ENCODE data around the gene PDCD11. TPM values are rescaled to one million over a fixed set of nuclear protein-coding genes. Genes with fewer than 3 reads are reported as not detected.

Gene PDCD11
- total RNA-seq, 4 donors from 2014 or later: 11.6 to 42.1 (median 19.0) TPM

- H3K27me3 ChIP-seq: no peaks in the 10 kb centered on the region
- H3K9me3 ChIP-seq: no peaks in the 10 kb centered on the region
- no peak overlapping the region for H3K4me3 ChIP-seq
- DNase-seq: no peak
- no peak for TF ChIP-seq CTCF (IDR thresholded peaks at IDR 0.05)
- TF ChIP-seq POLR2A (IDR thresholded peaks at IDR 0.05): no peak
- H3K4me1 ChIP-seq: peaks cover 0 to 19% (median 2%) of the 10 kb centered on the region in 4 donors
- H3K36me3 ChIP-seq: peaks cover 0 to 48% (median 0%) of the 10 kb centered on the region in 3 donors
- H3K27ac ChIP-seq: no peak overlapping the region
Measured at GRCh38 chr10:103374263-103374662, 22.2 kb upstream of the PDCD11 start.

- TF ChIP-seq POLR2A (IDR thresholded peaks at IDR 0.05) (no peak), CTCF (IDR thresholded peaks at IDR 0.05) (no peak)
Measured at GRCh38 chr10:103382769-103383168, 13.7 kb upstream of the PDCD11 start.

GRCh38 chr10:103394180-103394579 lies 2.2 kb upstream of the PDCD11 start:
- Histone ChIP-seq H3K9me3 (no peaks in the 10 kb centered on the region), H3K36me3 (peaks cover 0 to 38% (median 0%) of the 10 kb centered on the region in 3 donors), H3K4me3 (no peak overlapping the region), H3K4me1 (peaks cover 0 to 27% (median 9%) of the 10 kb centered on the region in 4 donors), H3K27ac (no peak overlapping the region), H3K27me3 (no peaks in the 10 kb centered on the region)
- no peak for TF ChIP-seq POLR2A (IDR thresholded peaks at IDR 0.05)
- TF ChIP-seq CTCF (IDR thresholded peaks at IDR 0.05): no peak
- DNase-seq: no peak

More at GRCh38 chr10:103382769-103383168, 13.7 kb upstream of the PDCD11 start:
- Histone ChIP-seq H3K27ac (no peak overlapping the region), H3K36me3 (peaks cover 0 to 86% (median 3%) of the 10 kb centered on the region in 3 donors), H3K4me1 (no peaks in the 10 kb centered on the region), H3K4me3 (no peak overlapping the region), H3K9me3 (no peaks in the 10 kb centered on the region), H3K27me3 (no peaks in the 10 kb centered on the region)
- DNase-seq: no peak

- peaks cover 0 to 27% (median 9%) of the 10 kb centered on the region in 4 donors for H3K4me1 ChIP-seq
- peaks cover 0 to 38% (median 0%) of the 10 kb centered on the region in 3 donors for H3K36me3 ChIP-seq
- H3K4me3 ChIP-seq: peak overlapping the region; percentile 66 to 87 (median 74)
- TF ChIP-seq CTCF (IDR thresholded peaks at IDR 0.05) (no peak), POLR2A (IDR thresholded peaks at IDR 0.05) (no peak)
- peak overlapping the region; percentile 67 to 86 (median 82) for H3K27ac ChIP-seq
- H3K9me3 ChIP-seq: no peaks in the 10 kb centered on the region
- H3K27me3 ChIP-seq: no peaks in the 10 kb centered on the region
- DNase-seq: no peak
Measured at GRCh38 chr10:103395754-103396066, 716 bp upstream of the PDCD11 start.

GRCh38 chr10:103396789-103397087 lies 312 bp downstream of the PDCD11 start:
- Histone ChIP-seq H3K27ac (peak overlapping the region; percentile 67 to 86 (median 82)), H3K27me3 (no peaks in the 10 kb centered on the region), H3K9me3 (no peaks in the 10 kb centered on the region), H3K36me3 (peaks cover 0 to 38% (median 0%) of the 10 kb centered on the region in 3 donors), H3K4me3 (peak overlapping the region; percentile 66 to 87 (median 74)), H3K4me1 (peaks cover 0 to 27% (median 9%) of the 10 kb centered on the region in 4 donors)
- TF ChIP-seq CTCF (IDR thresholded peaks at IDR 0.05): no peak
- no peak for DNase-seq

All from Peyer's patch (tissue), 4 donors.